ENCODE data around the gene TNRC18.
A peak's percentile ranks its signal among the peaks of the same experiment; 100 is the strongest.
"Not testable (repeated sequence)": the region's sequence is repeated elsewhere in the genome, so short reads cannot be mapped to it uniquely, and the experiment has no call there.

TNRC18 gene

DNA sequence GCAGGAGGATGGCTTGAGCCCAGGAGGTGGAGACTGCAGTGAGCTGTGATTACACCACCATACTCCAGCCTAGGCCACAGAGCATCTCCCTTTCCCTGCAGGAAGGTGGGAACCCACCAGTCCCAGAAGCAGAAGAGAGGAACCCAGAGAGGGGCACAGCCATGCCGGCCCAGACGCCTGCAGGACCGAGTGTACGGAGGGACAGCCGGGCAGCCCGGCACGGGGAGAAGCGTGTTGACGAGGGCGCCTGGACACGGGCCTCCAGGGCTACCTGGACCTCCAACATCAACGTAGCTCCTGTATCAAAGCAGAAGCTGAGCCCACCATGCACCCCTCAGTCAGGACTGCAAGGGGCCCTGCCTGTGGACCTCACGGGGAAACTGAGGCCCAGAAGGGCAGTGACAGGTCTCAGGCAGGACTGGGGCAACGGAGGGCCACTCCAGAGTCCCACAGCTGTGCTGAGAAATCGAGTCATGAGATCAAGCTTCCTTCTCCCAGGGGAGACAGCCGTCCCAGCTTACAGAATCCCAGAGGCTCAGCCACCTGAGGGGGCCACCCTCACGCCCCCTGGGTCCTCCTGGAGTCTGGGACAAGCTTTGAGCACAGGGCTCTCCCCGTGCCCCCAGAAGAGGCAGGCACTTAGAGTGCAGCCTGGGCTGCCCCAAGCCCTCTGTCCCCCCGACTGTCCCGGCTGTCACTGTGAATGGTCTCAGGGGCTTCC lies 43.1 kb downstream of the TNRC18 start:
- no peak for DNase-seq

DNA sequence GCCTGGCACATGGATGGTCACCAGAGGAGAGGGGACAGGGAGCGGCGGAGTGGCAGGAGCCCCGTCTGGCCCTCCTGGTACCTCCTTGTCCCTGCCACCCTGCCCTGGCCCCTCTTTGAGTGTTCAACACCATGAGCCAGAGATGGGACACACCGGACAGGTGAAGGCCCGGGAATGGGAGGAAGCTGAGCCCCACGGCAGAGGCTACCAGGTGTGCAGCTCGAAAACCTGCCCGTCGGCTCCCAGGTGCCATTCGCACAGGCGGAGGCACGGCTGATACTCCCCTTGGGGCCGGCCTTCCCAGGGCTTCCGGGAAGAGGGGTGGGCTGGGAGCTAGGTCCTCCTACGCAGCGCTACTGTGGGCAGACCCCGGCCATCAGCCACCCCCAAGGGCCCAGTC lies 44.1 kb downstream of the TNRC18 start:
- no peak for DNase-seq

DNA sequence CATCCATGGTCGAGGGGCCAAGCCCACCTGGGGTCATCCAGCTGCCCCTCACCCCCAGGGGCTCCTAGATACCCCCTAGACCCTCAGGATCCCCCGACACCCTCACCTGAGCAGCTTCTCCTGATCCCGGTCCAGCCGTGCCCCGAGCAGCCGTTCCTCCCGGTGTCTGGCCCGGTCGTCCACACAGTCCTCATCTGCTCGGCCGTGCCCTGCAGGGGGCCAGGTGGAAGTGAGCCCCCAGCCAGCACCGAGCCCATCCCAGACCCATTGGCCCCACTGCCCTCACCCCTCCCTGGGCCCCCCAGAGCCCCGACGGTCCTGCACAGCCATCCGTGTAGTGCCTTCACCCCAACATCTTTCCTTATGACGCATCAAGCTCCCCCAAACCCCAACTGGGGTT lies 45.8 kb downstream of the TNRC18 start:
- no peak for DNase-seq

DNA sequence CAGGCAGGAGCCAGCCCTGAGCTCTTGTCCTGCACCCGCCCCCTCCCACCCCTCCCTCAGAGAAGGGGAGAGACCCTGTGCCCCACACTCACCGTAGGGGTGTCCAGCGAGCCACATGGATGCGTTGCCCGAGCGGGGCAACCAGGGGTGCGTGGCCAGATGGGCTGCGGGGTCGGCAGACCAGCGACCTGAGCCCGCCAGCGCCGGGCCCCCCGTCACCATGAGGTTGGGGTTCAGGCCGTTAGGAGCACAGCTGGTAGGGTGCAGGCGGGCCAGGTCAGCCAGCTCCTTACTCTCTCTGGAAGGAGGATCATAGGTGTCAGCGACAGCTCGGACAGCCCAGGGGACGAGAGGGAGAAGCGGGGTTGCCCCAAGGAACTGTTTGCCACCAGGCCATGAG lies 46.4 kb downstream of the TNRC18 start:
- DNase-seq = no peak

DNA sequence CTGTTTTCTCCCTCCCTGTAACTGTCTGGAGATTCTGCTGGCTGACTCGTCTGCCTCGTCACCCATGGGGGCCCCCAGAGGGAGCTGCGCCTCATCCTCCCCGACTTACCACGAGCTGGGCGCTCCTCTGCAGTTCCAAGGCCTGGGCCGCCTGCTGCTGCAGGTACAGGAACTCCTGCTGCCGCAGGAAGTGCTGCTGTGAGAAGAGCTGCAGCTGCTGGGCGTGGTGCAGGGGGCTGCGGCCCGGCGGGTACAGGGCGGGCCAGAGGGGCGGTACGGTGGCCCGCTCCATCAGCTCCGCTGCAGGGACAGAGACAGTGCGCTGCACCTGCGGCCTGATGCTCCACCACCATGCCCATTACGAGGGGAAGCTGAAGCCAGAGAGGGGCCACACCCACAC lies 47.7 kb downstream of the TNRC18 start:
- DNase-seq = no peak

DNA sequence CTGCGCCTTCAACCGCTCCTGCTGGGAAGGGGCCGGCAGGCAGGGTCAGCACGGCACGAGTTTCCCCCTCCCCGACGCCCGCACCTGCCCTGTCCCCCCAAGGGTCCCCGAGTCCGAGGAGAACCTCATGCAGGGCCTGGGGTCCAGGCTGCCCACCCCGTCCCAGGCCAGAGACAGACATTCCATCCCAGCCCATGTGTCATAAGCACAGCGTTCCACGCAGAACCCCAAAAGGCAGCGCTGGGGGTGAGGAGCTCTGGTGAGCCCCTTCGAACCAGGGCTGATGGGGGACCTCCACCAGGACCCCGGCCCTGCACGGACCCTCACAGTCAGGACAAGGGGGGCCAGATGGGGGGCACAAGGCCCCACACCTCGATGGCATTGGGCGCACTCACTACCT lies 49.2 kb downstream of the TNRC18 start:
- DNase-seq = no peak

DNA sequence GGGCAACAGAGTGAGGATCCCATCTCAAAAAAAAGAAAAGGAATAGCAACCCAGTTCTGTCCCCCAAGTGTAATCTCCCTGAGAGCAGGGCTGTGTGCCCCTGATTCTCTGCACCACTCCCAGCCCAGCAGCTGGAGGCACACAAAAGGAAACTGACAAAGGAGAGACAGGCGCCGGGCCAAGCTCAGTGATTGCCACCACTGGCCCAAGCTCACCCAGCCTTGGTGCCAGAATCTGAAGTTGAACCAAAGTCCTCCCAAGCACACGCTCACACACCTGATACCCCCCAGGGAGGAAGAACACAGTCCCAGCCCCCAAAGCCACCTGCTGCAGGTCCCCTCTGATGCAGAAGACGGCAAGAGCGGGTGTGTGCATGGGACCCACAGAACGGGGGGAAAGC lies 50.3 kb downstream of the TNRC18 start:
- no peak for DNase-seq

DNA sequence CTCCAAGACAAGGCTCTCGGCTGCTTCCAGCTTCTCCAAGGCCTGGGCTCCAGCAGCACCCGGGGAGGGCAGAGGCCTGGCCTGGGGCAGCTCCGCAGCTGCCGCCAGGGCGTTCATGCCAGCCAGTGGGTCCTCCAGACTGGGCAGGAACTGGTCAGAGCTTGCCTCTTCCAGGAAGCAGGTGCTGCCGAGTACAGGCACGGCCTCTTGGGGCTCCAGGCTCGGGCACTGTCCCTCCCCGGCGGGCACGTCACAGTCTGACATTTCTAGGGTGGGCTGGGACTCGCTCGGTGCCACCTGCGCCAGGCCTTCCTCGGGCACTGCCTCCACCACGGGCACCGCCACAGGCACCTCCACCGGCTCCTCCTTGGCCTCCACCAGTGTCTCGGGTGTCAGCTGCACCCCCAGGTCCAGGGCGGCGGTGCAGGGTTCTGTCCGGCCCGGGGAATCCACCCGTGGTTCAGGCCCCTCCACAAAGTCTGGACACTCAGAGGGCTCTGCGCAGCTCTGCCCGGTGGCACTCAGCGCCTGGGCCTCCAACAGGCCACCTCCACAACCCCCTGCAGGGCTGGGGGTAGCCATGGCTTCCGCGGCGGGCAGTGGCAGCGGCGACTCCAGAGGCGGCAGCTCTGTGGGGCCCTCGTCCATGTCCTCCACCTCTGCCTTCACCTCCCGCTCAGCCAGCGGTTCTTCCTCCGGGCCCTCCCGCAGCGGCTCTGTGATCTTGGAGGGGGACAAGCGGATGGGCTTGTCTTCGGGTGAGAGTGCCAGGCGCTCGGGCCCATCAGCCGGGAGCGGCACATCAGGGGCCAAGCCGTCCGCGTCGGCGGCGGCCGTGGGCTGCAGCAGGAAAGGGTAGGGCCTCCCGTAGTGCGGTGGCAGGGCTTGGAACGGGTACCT lies 52.9 kb downstream of the TNRC18 start:
- no peak for DNase-seq

DNA sequence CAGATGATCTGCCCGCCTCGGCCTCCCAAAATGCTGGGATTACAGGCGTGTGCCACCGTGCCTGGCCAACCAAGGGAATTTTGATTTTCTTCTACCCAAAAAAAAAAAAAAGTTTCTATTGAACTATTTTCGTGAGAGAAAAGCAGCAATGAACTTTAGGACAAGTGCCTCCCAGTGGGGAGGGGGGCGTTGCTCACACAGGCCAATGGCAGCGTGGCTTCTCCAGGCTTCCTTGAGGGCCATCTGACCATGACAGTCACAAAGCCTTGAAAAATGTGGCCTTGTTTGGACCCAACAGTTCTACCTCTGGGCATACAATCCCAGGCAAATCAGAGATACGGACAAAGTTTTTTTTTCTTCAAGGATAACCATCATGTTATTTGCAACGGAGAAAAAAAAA lies 56.0 kb downstream of the TNRC18 start:
- peak in 1 of 58 donors; percentile 4 for DNase-seq

DNA sequence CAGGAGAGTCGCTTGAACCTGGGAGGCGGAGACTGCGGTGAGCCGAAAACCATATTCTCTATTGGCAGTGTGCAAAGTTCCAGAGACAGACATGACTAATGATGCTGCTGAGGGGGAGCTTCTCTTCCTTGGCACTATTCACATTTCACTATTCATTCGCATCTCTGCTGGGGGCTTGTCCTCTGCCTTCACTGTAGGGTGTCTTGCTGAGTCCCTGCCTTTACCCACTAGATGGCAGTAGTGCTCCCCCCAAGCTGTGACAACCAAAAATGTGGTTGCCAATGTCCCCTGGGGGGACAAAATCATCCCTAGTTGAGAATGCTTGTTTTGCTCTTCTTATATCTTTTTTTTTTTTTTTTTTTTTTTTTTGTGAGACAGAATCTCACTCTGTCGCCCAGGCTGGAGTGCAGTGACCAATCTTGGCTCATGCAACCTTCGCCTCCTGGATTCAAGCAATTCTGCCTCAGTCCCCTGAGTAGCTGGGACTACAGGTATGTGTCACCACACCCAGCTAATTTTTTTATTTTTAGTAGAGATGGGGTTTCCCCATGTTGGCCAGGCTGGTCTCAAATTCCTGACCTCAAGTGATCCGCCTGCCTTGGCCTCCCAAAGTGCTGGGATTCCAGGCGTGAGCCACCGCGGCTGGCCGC lies 57.5 kb downstream of the TNRC18 start:
- DNase-seq = peak in 52 of 58 donors; percentile 4 to 87 (median 56)

DNA sequence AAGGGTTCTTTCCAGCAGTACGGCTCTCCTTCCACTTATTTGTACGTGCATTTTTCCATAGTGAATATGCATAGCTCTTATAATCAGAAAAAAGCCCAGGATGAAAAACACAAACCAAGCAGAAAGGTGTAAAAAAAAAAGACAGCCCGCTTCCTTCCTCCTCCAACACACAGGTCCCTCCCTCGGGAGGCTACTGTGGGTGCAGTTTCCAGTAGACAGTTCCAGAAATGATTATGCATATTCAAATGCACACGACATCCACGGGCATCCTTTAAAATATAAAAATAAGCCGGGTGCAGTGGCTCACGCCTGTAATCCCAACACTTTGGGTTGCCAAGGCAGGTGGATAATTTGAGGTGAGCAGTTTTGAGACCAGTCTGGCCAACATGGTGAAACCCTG lies 59.9 kb downstream of the TNRC18 start:
- peak in 1 of 58 donors; percentile 27 for DNase-seq

DNA sequence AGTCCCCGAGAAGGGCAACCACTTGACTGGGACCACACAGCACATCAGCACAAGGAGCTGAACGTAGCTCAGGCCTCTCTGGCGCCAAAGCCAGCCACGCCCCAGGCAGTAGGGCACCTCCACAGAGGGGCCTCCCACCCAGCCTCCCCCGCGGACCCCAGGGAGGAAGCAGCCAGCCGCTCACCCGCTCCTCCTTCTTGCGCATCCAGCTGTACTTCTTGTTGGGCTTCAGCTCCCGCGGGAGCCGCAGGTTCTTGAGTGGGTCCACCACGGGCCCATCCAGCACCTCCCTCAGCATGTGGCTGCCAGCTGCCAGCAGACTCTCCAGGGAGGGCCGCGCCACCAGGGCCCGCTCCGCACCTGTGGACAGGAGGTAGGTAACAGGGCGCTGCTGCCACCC lies 61.2 kb downstream of the TNRC18 start:
- DNase-seq = no peak

DNA sequence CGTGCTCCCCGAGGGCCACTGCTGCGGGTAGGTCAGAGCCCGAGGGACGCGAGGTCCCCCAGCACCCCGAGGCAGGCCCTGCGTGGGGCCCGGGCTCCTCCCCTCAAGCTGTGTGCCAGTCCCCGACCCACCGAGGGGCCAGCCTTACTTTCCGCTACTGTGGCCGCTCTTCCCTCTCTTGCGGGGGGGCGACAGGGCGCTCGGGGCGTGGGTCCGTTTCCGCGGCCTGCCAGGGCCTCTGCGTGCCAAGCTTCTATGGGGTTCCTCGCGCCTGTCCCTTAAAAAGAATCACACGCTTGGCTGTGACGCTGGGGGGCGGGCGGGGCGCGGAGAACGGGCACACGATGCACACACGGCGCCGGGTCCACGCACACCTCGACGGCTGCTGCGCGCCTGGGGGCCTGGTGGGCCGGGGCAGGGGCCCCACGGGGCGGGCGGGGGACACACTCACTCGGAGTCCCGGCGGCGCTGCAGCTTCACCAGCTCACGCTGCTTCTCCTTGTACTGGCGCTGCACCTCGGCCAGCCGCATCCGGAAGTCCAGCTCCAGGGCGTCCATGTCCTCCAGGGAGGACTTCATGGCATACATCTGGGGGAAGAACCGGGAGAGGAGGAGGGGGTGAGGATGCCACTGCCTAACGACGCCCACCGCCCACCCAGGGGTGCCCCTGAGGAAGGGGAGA lies 62.0 kb downstream of the TNRC18 start:
- DNase-seq = no peak

DNA sequence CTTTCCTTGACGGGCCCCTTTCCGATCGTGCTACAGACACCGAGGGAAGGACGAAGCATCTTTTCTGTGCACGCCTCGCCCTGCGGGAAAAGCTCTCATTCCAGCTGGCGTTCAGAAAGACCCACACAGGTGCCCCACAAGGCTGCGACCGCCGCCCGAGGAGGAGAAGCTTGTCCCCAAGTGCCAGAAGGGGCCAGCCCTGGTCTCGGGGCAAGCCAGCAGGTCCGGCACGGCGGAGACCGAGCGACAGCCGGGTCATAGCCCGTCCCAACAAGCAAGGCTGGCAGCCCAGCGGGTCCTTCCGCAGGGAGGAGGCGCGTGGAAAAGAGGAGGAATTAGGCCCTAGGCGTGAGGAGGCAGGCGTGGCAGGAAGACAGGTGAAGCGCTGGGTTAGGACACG lies 62.7 kb downstream of the TNRC18 start:
- no peak for DNase-seq

DNA sequence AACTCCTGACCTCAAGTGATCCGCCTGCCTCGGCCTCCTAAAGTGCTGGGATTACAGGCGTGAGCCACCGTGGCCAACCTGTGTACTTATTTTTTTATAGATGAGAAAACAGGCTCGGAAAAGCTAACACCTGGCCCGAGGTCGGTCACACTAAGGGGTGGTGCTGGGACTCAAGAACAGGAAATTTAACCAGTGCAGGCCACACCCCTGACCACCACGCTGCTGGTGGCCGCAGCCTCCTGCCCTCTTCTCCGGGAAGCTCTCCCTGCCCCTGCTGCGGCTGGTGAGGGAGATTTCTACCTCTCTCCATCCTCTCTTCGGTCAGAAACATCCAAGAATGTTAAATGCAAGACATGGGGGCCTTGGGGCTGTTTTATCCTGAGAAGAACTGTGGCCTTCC lies 63.2 kb downstream of the TNRC18 start:
- no peak for DNase-seq

DNA sequence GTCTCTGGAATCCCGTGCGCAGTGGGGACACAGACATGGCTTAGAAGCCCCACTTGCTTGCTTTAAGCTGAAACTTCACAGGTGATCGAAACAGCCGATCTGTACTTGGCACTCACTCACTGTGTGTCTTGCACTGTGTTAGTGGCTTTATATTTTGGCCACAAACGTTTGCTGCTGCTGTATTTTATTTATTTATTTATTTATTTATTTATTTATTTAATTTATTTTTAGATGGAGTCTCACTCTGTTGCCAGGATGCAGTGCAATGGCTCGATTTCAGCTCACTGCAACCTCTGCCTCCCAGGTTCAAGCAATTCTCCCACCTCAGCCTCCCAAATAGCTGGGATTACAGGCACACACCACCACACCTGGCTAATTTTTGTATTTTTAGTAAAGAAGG lies 63.6 kb downstream of the TNRC18 start:
- not testable (repeated sequence) for DNase-seq

DNA sequence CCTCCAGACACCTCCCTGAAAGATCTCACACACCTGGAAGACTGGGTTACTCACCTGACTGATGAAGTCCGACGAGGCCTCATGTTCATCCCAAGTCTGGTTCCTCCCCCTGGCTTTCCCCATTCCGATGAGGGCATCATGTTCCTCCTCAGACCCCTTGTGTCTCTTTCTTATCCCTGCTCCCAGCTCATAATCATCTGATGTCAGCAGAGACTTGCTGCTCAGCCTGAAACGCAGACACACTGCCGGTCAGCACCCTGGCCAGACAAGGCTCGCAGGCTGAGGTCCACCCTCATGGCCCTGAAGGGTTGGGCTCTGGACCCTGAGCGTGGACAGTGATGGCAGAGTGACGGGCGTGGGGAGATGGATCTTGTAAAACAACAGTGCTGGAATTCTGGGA lies 64.3 kb downstream of the TNRC18 start:
- DNase-seq = no peak

DNA sequence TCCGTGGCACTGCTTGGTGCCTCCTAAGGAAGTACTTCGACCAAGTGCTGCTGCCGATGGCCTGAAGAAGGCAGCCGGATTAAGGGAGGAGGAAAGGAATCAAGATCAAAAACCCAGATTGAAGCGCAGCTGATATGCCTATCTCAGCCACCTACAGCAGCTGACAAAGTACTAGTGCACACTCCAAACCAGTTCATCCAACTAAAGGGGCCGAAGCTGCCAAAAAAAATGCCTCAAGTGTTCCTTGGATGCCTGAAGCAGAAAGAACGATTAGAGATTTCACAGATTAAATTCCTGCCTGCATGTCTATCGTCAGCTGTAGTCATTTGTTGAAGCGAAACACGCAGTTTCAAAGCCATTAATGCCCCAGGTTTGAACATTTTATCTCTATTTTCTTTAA lies 65.7 kb downstream of the TNRC18 start:
- DNase-seq = no peak

DNA sequence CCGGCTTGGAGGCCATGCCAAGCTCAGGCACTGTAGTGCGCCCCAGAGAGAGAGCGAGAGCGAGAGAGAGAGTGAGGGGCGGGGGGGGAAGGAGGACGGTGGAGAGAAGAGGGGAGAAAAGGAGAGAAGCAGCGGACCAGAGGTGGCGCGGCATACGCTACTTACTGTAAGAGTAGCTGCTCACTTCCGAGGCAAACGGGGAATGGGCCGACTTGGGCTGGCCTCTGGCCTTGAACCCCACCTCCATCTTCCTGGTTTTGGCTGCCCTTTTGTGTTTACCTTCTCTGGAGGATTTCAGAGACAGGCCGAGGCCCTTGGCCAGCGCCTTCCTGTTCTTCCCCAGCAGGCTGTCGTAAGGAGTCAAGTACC lies 66.9 kb downstream of the TNRC18 start:
- DNase-seq = no peak

DNA sequence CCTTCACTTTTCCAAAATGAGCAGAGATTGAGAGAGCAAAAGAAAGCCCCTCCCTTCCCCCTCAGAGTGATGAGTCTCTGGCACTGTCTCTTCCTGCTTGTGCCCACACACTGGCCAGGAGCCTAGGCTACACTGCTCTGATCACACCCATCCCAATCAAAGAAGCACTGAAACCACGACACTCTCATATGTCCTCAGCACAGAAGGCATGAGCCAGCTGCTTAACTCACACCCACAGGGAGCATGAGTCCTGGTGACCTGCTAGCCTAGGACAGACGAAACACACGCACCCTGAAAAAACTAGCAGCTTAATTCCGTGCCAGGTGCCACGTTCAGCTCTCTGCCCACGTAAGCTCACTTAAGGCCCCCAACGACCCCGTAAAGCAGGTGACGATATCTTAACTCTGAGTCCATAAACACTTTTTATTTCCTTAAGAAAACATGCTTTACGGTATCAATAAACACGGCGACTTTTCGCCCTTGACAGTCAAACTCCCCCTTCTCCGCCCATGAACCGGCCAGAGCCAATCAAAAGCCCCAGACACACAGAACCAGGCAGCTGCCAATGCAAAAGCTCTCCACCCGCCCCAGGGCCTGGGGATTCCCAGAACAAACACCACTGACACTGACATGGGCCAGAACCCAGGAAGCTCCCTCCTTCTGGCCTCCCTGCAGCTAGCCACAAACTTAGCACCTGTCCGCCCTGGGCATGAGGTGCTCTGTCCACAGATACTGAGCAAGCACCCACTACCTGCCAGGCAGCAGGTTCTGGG lies 69.0 kb downstream of the TNRC18 start:
- peak in 15 of 58 donors; percentile 4 to 56 (median 11) for DNase-seq

DNA sequence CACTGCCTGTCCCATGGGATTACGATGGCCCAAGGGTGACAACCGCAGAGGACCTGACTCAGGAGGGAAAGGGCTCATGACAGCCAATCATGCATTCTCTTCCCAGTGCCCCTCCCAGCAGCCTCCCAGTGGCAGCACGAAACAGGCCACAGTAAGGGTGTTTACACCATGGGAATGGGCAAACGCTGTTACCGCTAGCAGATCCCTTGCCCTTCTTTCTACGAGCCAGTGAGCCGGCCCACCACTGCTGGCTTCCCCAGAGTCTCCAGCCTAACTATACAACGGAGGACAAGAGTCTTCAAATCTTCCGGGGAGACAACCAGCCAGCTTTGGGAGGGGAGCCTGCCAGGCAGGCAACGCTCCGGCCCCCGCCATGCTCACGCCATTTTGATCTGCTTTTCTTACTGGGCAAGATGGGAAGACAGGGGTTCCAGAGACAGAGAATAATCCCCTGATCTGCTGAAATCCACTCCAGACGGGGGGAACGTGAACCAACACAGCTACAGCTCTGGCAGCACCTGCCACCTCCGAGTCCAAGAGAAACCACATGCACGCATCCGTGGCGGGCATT lies 71.1 kb downstream of the TNRC18 start:
- DNase-seq = no peak
